OCI-LY7 (cell line): ENCODE measurements around the gene ZDHHC14. TPM values are rescaled to one million over a fixed set of nuclear protein-coding genes. Genes with fewer than 3 reads are reported as not detected.
A peak's percentile ranks its signal among the peaks of the same experiment; 100 is the strongest.

Source experiments
- BruUV-seq: library from RNA; stranded (reverse); fragments of 400-500 nt; replicated peaks from 2 replicates; lab custom pipeline; 2021; lab: Mats Ljungman, UMichigan
- CTCF ChIA-PET: fragments of 300-600 bp; sonication (Branson Sonifier 250); formaldehyde crosslinking; loops from one replicate; lab custom pipeline; 2022; ENCODE audit warnings: antibody characterized with exemption; ENCODE audit not compliant: unreplicated experiment; lab: Charles Lee
- POLR2A ChIA-PET: fragments of 300-600 bp; sonication (Branson Sonifier 250); formaldehyde crosslinking; loops from one replicate; lab custom pipeline; 2022; ENCODE audit warnings: antibody characterized with exemption; lab: Charles Lee
- DNase-seq: peaks from one replicate; pipeline ENCODE4 v3.0.0-alpha.2; 2015; ENCODE audit warnings: low spot score
- H2AFZ ChIP-seq: fragments of 200-600 bp; sonication (generic), shearing (Covaris generic); 2 replicates; pipeline ENCODE4 v1.6.1; 2014; ENCODE audit warnings: mild to moderate bottlenecking, antibody characterized with exemption, low read length, moderate library complexity
- H3K27ac ChIP-seq: fragments of 200-600 bp; sonication (generic); 2 replicates; pipeline ENCODE4 v1.5.1; 2014; ENCODE audit warnings: mixed run types, low read depth, mild to moderate bottlenecking, moderate library complexity, low read length, inconsistent platforms; ENCODE audit not compliant: poor library complexity, severe bottlenecking
- H3K36me3 ChIP-seq: fragments of 200-600 bp; sonication (generic); 2 replicates; pipeline ENCODE4 v1.6.1; 2014; ENCODE audit warnings: mild to moderate bottlenecking, antibody characterized with exemption, low read length, moderate library complexity, mixed read lengths; ENCODE audit not compliant: insufficient read depth
- H3K4me1 ChIP-seq: fragments of 200-600 bp; sonication (generic); 2 replicates; pipeline ENCODE4 v1.5.1; 2014; ENCODE audit warnings: mild to moderate bottlenecking, low read length; ENCODE audit not compliant: insufficient read depth, poor library complexity, severe bottlenecking
- H3K4me2 ChIP-seq: fragments of 200-600 bp; sonication (generic); 2 replicates; pipeline ENCODE4 v1.6.1; 2014; ENCODE audit warnings: mild to moderate bottlenecking, low read length
- H3K4me3 ChIP-seq: fragments of 200-600 bp; sonication (generic); 2 replicates; pipeline ENCODE4 v1.5.1; 2014; ENCODE audit warnings: mild to moderate bottlenecking, low read depth, low read length; ENCODE audit not compliant: poor library complexity, severe bottlenecking
- H3K79me2 ChIP-seq: fragments of 200-600 bp; sonication (generic); 2 replicates; pipeline ENCODE4 v1.6.1; 2016; ENCODE audit warnings: low read depth, mild to moderate bottlenecking, low read length, moderate library complexity, mixed read lengths; ENCODE audit not compliant: insufficient read depth
- H3K9me2 ChIP-seq: fragments of 200-600 bp; sonication (generic); 2 replicates; pipeline ENCODE4 v1.6.1; 2016; ENCODE audit warnings: mild to moderate bottlenecking, low read length, mixed read lengths; ENCODE audit not compliant: insufficient read depth
- H3K9me3 ChIP-seq: fragments of 200-600 bp; sonication (generic); 2 replicates; pipeline ENCODE4 v1.6.1; 2014; ENCODE audit warnings: mild to moderate bottlenecking, mixed run types, low read length, mixed read lengths
- H4K20me1 ChIP-seq: fragments of 200-600 bp; sonication (generic); 2 replicates; pipeline ENCODE4 v1.6.1; 2014; ENCODE audit warnings: mild to moderate bottlenecking, antibody characterized with exemption, low read length, moderate library complexity, mixed read lengths; ENCODE audit not compliant: insufficient read depth
- EZH2phosphoT487 ChIP-seq: fragments of 200-600 bp; sonication (generic); IDR thresholded peaks from 2 replicates; pipeline ENCODE4 v1.6.1; 2018; ENCODE audit warnings: low read depth, borderline replicate concordance, mild to moderate bottlenecking, mixed run types, antibody characterized with exemption, low read length, moderate library complexity, mixed read lengths
- intact Hi-C: fragments of 100-400 bp; cut with micrococcal nuclease; formaldehyde crosslinking; loops from one replicate; pipeline ENCODE4 v1.10.0; 2022; ENCODE audit not compliant: unreplicated experiment
- total RNA-seq, 2 experiments: library from RNA; depleted of rRNA in 1 of 2; stranded (reverse); fragments of >200 nt in 1 of 2; shearing (Covaris generic) in 1 of 2; gene quantifications; 2 replicates each; pipeline ENCODE4 v1.2.3, GENCODE V29; 2014 to 2022
- TF ChIP-seq, protein P1 (sequence below): fragments of 200-600 bp; sonication (generic); conservative IDR thresholded peaks from 2 replicates; pipeline ENCODE4 v1.5.1; 2014; ENCODE audit warnings: mild to moderate bottlenecking, antibody characterized with exemption, low read length, moderate library complexity, mixed read lengths

ZDHHC14 gene
- total RNA-seq, 2 experiments from 2014 or later = 0.69 to 3.0 TPM

DNA sequence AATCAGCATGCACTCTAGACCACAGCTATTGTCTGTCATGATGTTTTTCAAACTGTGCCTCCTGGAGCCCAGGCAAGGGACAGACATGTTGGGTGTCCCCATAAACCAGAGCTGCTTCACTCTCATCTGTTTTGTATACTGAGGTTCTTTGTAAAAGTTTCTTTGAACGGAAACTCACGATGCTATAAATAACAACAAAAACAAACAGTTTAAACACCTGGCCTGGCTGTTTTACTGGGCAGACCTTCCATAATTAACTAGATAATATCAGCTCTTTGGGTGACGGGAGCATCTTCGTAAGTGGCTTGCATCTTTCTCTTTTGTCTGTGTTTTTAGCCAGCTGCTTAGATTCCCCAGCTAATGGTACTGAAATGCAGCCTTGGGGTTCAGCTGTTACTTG lies 190.3 kb downstream of the ZDHHC14 start:
- no peaks in the 10 kb centered on the region for H4K20me1 ChIP-seq
- ChIA-PET CTCF (interaction anchor here (0.7 to 1.3 kb wide), 3 partner anchors 16 to 95 kb away, joined by 3 read pairs; no protein-coding TSS in a partner anchor), POLR2A (interaction anchor here (0.6 to 3.3 kb wide), 19 partner anchors 8 to 810 kb away, joined by 3 to 29 read pairs (median 5); partner anchors contain the start of genes TMEM242 and ZDHHC14)
- H3K4me3 ChIP-seq = peak overlapping the region; percentile 65
- H3K9me2 ChIP-seq = no peaks in the 10 kb centered on the region
- intact Hi-C loops = loop anchor here (1.0 to 5.0 kb wide), 3 partner anchors 10 to 248 kb away; partner anchors contain the start of genes TMEM242 and ZDHHC14
- H3K9me3 ChIP-seq = peaks cover 8% of the 10 kb centered on the region; the same call in 1 of the 2 replicates
- no TSS peak for BruUV-seq
- peak overlapping the region; percentile 81 for H2AFZ ChIP-seq
- H3K27ac ChIP-seq = peak overlapping the region; percentile 97
- TF ChIP-seq, protein P1, sequence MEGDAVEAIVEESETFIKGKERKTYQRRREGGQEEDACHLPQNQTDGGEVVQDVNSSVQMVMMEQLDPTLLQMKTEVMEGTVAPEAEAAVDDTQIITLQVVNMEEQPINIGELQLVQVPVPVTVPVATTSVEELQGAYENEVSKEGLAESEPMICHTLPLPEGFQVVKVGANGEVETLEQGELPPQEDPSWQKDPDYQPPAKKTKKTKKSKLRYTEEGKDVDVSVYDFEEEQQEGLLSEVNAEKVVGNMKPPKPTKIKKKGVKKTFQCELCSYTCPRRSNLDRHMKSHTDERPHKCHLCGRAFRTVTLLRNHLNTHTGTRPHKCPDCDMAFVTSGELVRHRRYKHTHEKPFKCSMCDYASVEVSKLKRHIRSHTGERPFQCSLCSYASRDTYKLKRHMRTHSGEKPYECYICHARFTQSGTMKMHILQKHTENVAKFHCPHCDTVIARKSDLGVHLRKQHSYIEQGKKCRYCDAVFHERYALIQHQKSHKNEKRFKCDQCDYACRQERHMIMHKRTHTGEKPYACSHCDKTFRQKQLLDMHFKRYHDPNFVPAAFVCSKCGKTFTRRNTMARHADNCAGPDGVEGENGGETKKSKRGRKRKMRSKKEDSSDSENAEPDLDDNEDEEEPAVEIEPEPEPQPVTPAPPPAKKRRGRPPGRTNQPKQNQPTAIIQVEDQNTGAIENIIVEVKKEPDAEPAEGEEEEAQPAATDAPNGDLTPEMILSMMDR = peak; percentile 42; the same call in 1 of the 2 replicates
- no peak for TF ChIP-seq EZH2phosphoT487
- DNase-seq = peak; percentile 91
- no peaks in the 10 kb centered on the region for H3K79me2 ChIP-seq
- H3K36me3 ChIP-seq = peaks cover 7% of the 10 kb centered on the region; the same call in 1 of the 2 replicates
- peaks cover 69% of the 10 kb centered on the region for H3K4me1 ChIP-seq
- peak overlapping the region; percentile 77 for H3K4me2 ChIP-seq

DNA sequence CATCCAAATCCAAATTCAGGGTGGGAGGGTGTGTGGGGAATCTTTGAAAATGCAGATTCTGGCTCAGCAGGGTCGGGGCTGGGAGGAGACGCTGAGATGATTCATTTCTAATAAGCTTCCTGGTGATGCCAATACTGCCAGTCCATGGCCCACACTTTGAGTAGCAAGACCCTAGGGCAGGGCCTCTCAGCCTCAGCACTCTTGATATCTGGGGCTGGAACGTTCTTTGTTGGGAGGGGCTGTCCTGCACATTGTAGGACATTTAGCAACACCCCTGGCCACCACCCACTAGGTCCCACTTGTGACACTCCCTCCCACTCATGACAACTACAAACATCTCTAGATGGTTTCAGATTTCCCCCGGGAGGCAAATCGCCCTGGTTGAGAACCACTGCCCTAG lies 191.0 kb downstream of the ZDHHC14 start:
- TF ChIP-seq EZH2phosphoT487 = no peak
- TF ChIP-seq, protein P1 = no peak
- no TSS peak for BruUV-seq
- Histone ChIP-seq H3K4me3 (peak overlapping the region; percentile 65), H2AFZ (peak overlapping the region; percentile 81), H3K9me3 (peaks cover 8% of the 10 kb centered on the region; the same call in 1 of the 2 replicates), H3K79me2 (no peaks in the 10 kb centered on the region), H3K4me2 (peak overlapping the region; percentile 77), H3K9me2 (no peaks in the 10 kb centered on the region), H3K36me3 (peaks cover 7% of the 10 kb centered on the region; the same call in 1 of the 2 replicates), H3K4me1 (peaks cover 69% of the 10 kb centered on the region), H4K20me1 (no peaks in the 10 kb centered on the region), H3K27ac (peak overlapping the region; percentile 97)
- intact Hi-C loops = loop anchor here (1.0 to 5.0 kb wide), 3 partner anchors 11 to 249 kb away; partner anchors contain the start of genes TMEM242 and ZDHHC14
- ChIA-PET POLR2A (interaction anchor here (0.8 to 3.3 kb wide), 6 partner anchors 10 to 192 kb away, joined by 4 to 29 read pairs (median 16); partner anchors contain the start of gene ZDHHC14), CTCF (interaction anchor here (1.2 kb wide), 1 partner anchor 95 kb away, joined by 3 read pairs; no protein-coding TSS in a partner anchor)
- peak; percentile 21 for DNase-seq
